ENCODE measurements around the gene TMF1.

Gene TMF1

DNA sequence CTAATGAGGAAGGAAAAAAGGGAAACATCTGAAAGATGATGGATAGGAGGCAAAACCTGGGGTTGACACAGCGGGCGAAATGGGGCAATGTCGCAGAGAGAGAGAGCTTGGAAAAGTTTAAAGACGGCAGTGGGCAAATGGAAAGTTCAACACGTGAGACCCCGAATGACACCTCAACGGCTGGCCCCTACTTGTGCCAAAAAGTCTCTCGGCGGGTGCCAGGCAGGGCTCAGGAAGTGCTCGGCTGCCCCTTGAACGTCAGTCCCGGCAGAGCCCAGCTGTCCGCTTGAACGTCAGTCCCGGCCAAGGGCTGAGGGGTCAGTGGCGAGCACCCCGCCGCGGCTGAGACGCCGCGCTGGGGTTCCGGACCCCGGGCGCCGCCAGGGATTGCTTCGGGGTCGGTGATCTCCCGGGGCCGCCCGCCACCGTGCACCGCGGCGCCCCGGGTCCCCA, 39.3 kb downstream of the TMF1 start:
- no peak for DNase-seq

DNA sequence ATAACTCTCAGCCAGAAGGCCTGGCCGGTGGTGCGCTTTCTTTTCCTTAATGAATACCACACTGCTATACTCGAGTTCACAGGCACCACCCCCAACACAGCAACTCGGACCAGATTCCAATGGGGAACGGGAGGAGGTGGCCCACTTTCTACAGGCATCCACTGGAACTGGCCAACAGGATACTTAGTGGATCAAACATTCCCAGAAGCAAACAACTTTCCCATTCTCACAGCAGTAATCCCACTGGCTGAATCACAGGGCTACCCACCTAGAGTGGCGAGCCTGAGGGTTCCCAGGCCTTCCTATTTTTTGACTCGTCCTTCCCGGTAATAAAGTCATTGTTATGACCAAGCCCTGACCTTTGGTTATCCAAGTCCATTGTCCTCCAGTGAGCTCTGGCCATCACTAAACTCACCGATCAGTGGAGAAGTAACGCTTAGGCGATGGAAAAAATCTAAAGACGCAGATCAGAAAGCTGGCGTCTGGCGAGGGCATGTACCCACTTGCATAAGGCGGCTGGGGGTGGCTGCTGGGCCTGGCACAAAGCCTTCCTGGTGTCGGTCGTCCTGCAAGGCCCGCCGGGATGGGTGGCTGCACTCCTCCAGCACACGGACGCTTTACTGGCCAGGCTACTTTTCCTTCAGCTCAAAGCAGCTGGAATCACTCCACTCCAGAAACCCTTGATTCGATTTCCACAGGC, 39.9 kb downstream of the TMF1 start:
- no peak for DNase-seq

DNA sequence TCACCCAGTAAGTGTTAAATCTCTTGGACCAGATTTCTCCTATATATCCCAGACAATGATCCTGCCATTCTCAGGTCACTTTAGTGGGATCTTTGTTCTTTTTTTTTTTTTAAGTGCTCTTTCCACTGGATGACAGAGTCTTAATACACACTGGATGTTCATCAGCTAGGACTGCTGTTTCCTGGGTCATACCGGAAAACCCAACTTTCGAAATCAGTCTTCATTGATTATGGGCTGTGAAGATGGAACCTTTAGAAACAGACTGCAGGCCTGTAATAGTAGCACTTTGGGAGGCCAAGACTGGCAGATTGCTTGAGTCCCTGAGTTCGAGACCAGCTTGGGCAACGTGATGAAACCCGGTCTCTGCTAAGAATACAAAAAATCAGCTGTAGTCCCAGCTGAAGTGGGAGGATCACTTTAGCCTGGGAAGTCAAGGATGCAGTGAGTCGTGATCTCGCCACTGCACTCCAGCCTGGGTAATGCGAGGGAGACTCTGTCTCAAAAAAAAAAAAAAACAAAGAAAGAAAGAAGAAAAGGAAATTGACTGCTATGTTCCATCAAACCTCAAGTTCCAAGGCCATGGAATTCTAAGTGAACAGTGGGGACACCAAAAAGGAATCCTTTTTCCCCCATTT, 40.9 kb downstream of the TMF1 start:
- no peak for DNase-seq

DNA sequence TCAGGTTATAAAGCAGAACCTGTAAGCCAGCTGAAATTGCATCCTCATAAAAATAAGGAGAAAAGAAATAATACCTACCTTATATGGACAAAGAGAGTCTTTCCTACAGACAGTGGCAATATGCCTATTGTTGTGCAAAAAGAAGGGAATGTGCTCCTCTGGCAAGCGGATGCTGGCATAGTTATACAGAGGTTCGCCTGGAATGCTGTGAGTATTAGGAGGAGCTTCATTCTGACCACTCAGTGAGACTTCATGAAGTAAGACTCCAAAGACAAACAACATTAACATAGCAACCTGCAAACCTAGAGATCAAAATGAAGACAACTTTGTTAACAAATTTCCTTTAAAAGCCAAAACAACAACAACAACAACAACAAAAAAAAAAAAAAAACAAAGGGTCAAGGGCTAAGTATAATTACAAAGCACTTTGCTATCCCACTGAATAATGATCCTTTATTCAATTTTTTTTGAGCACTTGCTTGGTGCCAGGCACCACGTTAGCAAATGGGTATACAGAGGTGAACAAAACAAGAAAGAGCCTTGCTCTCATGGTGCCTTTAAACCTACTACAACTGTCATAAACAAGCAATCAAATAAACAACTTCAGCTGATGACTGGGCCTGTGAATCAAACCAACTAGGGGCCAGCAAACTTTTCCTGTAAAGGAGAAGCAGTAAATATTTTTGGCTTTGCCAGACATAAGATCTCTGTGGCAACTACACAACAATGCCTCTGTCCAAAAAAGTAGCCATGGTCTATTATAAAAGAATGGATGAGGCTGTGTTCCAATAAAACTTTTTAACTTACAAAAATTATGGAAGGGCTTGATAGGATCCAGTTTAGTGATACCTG, 42.3 kb downstream of the TMF1 start:
- no peak for DNase-seq

DNA sequence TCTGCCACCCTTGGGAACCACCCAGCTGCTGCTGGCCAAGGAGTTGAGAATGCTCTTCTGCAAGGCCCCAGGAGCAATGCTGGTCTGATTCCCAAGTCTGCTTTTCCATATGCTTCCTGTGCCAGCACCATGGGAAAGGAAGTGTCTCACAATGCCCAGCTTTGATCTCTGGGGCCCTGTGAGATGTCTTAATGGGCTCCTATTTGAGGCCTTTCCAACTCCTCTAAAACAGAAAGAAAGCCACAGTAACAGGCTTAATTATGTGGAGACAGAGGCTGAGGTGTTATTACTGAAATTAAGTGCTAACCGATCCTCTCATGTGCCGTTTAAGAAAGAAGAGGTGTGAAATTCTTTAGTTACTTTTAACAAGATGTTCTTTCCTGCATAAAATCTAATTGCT, 43.2 kb downstream of the TMF1 start:
- DNase-seq, result no peak

DNA sequence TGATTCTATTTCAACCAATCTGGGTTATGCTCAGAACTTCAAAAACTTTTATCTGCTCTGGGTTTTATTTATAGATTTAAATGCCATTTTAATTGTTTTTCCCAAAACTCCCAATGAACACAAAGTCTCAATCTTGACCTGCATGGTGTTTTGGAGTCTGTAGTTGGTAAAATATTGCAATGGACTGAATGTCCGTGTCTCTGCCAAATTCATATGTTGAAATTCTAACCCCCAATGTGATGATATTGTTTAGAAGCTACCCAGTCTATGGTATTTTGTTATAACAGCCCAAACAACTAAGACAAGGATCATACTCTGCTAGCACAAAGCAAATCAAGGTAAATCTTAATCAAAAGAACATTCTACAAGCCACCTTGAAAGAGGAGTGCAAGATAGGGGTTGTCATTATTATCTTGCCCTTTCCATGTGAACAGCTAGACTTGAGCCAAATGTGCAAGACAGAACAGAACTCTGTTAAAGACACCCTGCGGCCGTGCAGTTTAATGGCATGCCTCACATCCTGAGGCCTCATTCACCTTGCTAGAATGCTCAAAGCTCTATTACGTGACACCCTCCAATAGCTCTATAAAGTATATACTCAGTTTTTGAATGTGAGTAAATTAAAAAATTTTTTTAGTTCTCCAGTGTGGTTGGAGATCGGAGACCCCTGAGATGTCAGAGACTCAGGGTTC, 46.2 kb downstream of the TMF1 start:
- DNase-seq, result no peak

DNA sequence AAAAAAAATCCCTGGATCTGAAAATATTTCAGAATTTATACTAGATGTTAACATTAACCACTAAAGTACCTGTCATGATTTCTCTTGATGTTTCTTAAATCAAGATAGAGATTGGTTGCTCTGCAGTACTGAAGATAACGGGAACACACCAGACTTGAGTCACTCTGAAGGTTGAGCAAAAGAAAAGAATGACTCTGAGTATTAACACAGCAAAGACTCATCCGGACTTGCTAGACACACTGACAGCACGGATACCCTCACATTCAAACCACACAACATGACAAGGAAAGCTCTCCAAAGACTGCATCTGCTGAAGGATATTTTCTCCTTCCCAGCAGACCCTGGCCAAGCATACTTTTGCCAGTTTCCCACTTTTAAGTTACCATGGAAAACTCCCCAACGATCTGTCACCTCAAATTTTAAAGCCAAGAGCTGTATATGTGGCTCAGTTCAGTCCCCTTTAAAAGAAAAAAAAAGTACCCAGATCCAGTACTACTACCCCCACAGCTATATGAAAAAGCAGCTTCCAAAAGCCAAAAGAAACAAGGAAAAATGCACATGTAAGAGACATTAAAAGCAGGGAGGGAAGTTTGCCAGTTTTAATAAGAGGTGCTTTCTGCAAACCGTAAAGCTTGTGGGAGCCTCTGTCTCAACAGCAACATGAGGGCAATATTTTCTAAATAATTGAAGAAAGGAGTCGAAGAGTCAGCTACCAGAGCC, 46.9 kb downstream of the TMF1 start:
- no peak for DNase-seq

DNA sequence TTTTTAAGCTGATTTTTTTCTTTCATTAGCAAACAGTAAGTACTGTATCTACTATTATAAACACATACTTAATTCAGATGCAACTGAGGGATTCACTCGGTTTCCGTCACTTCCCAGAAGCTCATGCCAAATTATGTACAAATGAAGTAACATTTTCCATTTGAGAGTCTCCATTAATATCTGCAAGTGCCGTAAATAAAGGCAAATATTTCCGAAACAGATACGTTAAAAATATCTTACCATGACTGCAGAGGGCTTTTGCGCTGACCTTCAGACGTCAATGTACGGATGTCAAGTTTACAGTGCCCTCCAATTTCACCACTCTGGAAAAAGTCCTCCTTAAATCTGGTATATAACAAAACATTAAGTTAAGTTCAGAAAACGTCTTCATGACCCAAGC, 48.0 kb downstream of the TMF1 start:
- no peak for DNase-seq

DNA sequence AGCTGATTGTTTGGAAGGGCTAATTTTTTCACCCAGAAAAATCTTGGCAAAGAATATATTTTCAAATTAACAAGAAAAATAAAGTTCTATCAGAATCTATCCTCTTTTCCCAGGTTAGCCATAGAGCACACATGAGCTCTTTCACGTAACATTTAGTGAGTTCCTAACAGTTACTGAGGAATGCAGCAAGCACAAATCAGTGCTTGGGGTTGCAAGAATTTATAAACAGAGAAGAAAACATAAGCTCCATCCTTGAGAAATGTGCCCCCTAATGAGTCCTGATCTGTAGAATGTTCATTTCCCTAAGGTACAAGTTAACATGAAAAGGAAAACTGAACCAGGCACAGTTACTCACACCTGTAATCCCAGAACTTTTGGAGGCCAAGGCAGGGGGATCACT, 52.5 kb downstream of the TMF1 start:
- DNase-seq, result no peak

DNA sequence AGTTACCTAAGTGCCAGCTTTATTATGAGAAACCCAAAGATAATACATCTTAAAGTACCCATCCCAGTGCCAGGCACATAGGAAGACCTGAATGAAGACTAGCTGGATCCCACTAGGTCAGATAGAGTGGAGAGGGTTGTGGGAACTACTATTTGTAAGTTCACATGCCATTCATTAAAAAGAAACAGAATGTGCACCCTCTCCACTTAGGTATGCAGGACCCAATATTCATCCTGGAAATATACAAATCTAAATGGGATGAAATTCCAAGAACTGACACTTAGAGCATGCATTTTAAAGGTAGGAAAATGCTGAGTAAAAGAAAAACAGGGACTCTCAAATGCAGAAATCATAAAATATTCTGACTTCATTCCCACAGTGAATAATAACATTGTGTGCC, 53.0 kb downstream of the TMF1 start:
- DNase-seq, result no peak

DNA sequence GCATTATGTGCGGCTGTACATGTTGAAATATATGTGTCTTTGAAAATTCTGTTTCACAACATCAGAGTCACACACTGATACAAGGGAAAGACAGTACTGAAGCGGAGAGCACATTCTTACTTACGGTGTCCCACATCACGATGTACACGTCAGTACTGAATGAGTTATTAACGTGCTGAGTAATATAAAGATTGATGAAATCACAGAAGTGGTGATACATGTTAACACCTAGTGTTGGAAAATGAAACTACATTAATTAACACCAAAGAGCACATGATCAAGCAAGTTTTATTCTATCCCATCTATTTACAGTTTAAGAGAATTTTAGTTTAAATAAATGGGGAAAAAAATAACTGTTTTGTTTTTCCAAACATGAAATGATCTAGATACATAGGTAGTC, 54.2 kb downstream of the TMF1 start:
- DNase-seq, result no peak

DNA sequence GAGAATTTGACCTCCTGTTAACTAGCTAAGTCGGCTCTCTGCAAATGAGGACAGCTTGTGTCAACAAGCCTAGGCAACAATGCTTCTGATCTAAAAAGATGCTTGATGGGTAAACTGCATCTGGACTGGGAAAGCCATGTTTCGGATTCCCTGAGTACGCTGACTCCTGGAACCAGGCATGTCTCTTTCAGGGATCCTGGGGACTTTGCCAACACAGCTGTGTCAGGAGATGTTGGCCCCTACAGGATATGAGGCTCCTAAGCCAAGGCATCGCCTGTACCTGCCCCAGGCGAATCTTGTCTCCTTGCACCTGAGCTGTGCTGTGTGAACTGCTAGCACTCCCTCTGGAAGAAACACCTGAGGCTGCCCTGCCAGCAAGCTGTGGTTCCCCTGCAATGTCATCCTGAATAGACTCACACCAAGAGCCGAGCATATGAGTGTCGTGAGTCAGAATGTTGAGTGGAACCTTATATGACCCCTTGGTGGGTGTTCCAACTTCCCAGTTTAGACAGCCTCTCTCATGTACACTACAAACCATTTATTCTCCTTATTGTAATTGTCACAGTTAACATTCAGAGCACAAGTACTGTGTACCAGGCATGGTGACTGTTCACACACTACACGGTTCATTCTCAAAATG, 55.7 kb downstream of the TMF1 start:
- DNase-seq, result no peak

DNA sequence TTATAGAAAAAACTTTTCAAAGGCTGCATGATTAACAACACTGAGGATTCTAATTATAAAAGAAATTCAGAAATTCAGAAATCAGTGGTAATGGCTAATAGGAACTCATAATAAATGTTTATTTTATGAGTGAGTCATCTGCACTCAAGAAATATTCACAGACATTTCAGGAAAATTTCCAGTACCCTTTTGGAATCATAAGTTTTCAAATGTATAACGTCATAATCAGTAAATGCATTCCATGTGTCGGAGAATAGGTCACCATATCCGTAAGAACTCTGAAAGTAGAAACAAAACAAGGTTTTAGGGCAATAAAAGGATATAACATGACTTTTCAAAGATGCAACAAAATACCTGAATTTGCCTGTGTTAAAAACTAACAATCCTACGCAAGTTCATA, 63.4 kb downstream of the TMF1 start:
- DNase-seq, result no peak

DNA sequence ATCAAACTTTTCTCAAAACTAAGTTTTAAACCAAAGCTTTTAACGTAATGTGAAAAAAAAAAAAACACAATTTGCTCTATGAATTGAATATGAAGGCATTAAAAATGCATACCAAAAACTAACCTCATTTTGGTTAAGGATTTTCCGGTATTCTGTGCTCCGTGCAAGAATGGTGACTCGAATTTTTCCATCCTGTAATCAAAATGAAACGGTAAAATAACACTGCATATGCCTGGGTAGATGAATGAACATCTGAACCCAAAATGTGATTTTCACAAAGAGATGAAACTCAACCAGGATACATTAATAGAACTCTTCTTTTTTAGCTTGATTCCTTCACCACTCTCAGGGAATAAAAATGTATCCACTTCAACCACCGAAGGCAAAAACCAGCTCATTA, 64.8 kb downstream of the TMF1 start:
- no peak for DNase-seq

DNA sequence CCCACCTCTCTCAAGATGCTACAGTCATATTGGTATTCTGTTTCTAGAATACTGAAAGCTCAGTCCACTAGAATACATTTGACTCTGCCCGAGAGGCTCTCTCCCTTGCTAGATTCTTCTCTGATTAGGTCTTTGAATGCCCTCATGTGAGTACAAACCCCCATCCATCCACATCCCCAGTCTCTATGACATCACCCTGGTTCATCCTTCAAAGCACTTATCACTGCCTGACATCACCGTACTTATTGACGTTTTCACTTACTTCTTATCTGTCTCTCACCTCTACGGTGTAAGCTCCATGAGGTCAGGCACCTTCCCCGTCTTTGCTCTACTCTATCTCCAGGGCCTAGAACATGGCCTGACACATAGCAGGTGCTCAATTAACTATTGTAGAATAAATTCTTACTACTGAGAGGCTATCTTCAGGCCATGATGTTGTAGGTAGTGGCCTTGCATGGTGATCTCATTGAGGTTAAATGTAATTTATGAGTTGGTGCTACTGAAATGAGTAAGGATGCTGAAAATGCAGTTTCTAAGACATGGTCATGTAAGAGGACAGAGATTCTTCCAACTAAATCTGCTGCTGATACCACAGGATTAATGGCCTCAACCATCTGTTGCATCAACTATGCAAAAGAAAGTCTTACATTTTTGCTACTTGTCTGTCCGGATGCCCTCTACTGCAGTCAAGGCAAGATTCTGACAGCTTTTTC, 65.5 kb downstream of the TMF1 start:
- DNase-seq, result no peak

DNA sequence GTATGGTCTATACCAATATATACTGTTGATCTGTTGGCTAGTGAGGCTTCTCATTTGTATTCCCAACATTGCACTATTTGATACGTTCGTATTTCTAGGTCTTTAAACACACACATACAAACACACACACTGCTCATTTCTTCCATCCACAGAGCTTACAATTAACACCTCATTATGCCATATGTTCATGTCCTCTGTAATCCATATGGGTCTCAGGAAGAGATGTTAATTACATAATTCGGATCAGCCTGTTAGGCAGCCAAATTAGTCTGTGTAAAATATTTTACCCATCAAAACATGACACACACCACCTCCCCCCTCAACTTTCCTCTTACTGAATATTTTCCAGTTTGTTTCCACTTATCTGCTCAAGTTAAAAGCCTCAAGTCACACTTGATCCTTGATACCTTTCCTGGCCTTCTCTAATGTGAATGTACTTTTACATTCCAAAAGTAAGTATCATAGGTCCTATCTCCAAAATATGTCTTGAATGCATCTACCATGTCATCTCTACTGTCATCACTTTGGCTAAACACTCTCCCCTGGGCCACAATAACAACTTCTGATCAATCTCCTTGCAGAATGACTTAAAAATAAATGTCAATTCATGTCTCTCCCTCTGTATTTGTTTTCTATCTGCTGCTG, 66.9 kb downstream of the TMF1 start:
- no peak for DNase-seq

DNA sequence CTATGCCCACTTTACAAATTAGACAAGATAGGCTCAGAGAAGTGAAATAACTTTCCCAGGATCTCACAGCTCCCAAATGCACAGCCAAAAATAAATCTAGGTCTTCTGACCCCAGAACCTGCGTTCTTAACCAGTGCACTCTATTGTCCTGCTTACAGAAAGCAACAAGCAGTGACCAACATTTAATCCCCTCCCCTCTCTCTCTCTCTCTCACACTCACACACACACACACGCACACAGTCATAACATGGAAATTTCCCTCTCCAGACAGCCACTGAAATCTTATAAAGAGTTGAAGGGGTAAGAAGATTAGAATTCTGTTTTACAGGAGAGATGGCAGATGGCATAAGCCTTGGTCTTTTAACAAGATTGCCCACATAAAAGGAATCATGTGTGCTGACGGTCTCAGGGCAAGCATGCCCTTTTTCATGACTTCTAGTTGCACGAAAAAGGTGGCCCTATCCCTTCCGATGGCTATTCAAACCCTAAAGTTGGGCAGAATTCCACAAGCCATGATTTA, 68.1 kb downstream of the TMF1 start:
- no peak for DNase-seq

DNA sequence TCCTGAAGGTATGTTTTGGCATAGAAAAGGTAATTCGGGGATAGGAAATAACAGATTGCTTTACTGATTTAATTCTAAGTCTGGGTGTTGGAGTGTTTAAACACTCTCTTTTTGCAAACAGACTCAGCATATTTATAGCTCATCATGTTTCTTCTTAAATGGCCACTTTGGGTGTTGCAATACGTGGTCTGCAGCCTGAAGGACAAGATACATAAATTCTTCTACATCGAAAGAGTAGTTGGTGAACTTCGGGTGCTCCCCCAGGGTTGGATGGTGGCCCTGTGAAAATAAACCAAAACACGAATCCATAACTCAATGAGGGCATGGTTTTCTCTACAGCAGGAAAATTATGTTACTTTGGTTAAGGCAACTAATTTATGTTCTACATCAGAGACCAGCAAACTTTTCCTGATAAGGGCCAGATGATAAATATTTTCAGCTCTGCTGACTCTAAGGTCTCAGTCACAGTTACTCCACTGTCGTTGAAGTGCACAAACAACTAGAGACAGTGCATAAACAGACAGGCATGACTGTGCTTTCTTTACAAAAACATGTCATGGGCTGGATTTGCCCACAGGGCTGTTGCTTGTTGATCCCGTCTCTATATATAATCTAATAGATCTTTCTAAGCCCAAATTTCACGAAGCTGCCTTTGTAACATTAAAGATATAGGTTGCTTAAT, 74.5 kb downstream of the TMF1 start:
- DNase-seq, result no peak

DNA sequence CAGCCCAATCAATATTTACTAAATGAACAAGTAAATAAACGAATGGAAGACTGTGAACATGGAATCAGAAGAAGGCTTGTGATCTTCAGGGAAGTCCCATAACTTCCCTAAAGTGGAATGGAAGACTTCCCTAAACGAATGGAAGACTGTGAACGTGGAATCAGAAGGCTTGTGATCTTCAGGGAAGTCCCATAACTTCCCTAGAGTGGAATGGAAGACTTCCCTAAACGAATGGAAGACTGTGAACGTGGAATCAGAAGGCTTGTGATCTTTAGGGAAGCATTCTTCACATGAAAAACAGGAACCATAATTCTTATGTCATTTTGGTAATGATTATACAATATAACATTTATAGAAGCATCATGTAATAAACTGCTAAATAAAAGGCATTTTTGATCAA, 77.4 kb downstream of the TMF1 start:
- DNase-seq, result no peak

DNA sequence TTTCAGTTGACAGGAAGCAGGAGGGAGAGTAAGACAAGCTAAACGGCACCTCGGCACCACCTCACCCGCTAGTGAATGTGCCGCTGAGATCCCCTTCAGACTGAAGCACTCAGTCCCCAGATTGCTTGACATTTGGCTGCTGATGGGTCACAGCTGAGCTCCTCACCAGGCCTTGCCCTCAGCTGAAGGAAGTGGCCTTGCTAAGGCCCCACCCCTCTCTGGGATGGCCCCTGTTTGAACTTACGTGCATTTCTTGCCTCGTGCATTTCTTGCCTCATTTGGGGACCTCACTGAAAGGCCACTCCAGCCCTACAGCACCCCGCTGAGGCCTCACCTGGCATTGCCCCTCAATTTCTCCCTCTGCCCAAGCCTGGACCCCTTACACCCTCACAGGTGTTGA, 78.5 kb downstream of the TMF1 start:
- DNase-seq, result no peak
